ENCODE data around the gene BCAP31.

BCAP31 gene

DNA sequence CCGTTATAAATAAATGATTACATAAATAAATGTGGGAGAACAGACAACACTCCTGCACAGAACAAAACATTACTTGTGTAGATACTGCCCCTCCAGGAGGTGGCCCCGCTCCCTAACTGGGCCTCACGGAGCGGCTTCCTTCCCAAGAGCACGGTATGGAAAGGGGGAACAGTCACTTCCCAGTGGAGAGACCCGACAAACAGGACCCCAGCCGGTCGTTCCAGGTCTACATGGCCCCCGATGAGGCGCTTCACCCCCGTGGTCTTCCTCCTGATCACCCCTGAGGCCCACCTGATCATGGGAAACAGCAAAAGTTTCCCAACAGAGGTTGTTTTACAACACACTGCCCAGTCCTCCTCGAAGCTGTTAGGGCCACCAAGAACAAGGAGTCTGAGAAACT, 43.0 kb downstream of the BCAP31 start:
- no peak for TF ChIP-seq CTCF (IDR thresholded peaks at IDR 0.05; ENCODE audit: control insufficient read depth, extremely low read depth, insufficient read depth)
- DNase-seq (ENCODE audit: low read depth): no peak
- no peak overlapping the region for H3K4me3 ChIP-seq (ENCODE audit: low read depth, low read length)

- no peak for DNase-seq (ENCODE audit: low read depth)
- TF ChIP-seq CTCF (IDR thresholded peaks at IDR 0.05; ENCODE audit: control insufficient read depth, extremely low read depth, insufficient read depth): no peak
- H3K4me3 ChIP-seq (ENCODE audit: low read depth, low read length): no peak overlapping the region
Observed at GRCh38 chrX:153674219-153674851, 49.9 kb downstream of the BCAP31 start.

- TF ChIP-seq CTCF (IDR thresholded peaks at IDR 0.05; ENCODE audit: control insufficient read depth, extremely low read depth, insufficient read depth): no peak
- no peak within 1 kb of the TSS for H3K4me3 ChIP-seq (ENCODE audit: low read depth, low read length)
- DNase-seq (ENCODE audit: low read depth): no peak
Observed at GRCh38 chrX:153673428-153674218, 50.6 kb downstream of the BCAP31 start, which contains the start of gene PNCK. PNCK (minus strand) TSS chrX:153673813; CDS start chrX:153673076, 737 bp downstream.

- TF ChIP-seq CTCF (IDR thresholded peaks at IDR 0.05; ENCODE audit: control insufficient read depth, extremely low read depth, insufficient read depth): no peak
- DNase-seq (ENCODE audit: low read depth): no peak
- no peak overlapping the region for H3K4me3 ChIP-seq (ENCODE audit: low read depth, low read length)
Observed at GRCh38 chrX:153672531-153673427, 51.4 kb downstream of the BCAP31 start.

DNA sequence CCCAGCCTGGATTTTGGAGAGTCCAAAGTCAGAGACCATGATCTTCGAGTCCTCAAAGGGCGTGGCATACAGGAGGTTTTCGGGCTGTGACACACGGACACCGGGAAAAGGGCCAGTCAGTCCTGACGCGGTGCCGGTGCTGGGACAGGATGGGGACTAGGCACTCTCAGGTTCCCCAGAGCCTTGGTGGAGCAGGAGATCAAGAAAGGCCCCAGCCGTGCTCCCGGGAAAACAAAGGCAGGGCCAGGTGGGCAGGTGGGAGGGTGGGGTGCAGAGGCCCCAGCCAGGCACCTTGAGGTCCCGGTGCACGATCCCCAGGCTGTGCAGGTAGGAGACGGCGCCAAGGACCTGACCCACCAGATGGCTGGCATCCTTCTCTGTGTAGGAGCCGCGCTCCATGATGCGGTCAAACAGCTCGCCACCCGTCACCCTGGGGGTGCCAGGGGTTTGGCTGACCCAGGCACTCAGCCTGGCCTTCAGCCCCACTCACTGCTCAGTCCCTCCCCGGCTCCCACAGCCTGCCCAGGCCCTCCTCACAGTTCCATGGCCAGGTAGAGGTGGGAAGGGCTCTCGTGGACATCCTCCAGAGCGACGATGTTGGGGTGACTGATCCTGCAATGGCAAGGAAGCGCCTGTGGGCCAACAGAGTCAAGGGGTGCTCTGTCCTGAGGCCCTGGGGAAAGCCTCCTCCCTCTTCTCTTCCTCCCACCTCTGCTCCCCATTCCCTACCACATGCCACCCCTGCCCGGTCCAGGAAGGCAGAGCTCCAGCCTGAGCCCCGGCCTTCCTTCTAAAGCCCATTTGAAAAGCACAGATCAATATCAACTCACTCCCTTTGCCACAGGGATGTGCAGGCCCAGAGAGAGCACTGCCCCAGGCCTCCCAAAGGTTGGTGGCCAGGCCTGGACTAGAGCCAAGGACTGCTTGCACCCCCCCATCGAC, 52.3 kb downstream of the BCAP31 start:
- DNase-seq (ENCODE audit: low read depth): no peak
- no peak overlapping the region for H3K4me3 ChIP-seq (ENCODE audit: low read depth, low read length)
- TF ChIP-seq CTCF (IDR thresholded peaks at IDR 0.05; ENCODE audit: control insufficient read depth, extremely low read depth, insufficient read depth): no peak
